Activated CD4-positive, alpha-beta memory T cell treated with anti-CD3 and anti-CD28 coated beads for 36 hours (primary cell): ENCODE data around the gene OPN1SW. TPM values are rescaled to one million over a fixed set of nuclear protein-coding genes. Genes with fewer than 3 reads are reported as not detected.

Experiments
- CTCF ChIA-PET: fragments of 350-600 bp; sonication (Branson Sonifier 250); formaldehyde crosslinking; loops from one replicate; lab custom pipeline; 2021; ENCODE audit warnings: antibody characterized with exemption, inconsistent platforms; lab: Charles Lee
- POLR2A ChIA-PET: fragments of 350-600 bp; sonication (Branson Sonifier 250); formaldehyde crosslinking; loops from one replicate; lab custom pipeline; 2021; ENCODE audit warnings: antibody characterized with exemption; lab: Charles Lee
- DNase-seq: peaks from one replicate; pipeline ENCODE4 v3.0.0-alpha.2; 2020
- H3K27ac Mint-ChIP-seq: one replicate; pipeline ENCODE4 v1.8.0; 2021; ENCODE audit warnings: mixed read lengths
- H3K27me3 Mint-ChIP-seq: one replicate; pipeline ENCODE4 v1.8.0; 2021; ENCODE audit warnings: mixed read lengths
- H3K36me3 Mint-ChIP-seq: one replicate; pipeline ENCODE4 v1.8.0; 2021; ENCODE audit warnings: mixed read lengths
- H3K4me1 Mint-ChIP-seq: one replicate; pipeline ENCODE4 v1.8.0; 2021; ENCODE audit warnings: low read depth, mixed read lengths
- H3K4me3 Mint-ChIP-seq: one replicate; pipeline ENCODE4 v1.8.0; 2021; ENCODE audit warnings: mild to moderate bottlenecking, mixed read lengths
- H3K9me3 Mint-ChIP-seq: one replicate; pipeline ENCODE4 v1.8.0; 2021; ENCODE audit warnings: mixed read lengths
- intact Hi-C: fragments of 100-400 bp; cut with micrococcal nuclease; formaldehyde crosslinking; loops from one replicate; pipeline ENCODE4 v1.15.1; 2023
- total RNA-seq, 2 experiments: library from RNA; stranded (reverse); gene quantifications; one replicate each; pipeline ENCODE4 v1.2.3, GENCODE V29; 2021

The OPN1SW gene
- total RNA-seq, 2 experiments from 2014 or later, result not detected

DNA sequence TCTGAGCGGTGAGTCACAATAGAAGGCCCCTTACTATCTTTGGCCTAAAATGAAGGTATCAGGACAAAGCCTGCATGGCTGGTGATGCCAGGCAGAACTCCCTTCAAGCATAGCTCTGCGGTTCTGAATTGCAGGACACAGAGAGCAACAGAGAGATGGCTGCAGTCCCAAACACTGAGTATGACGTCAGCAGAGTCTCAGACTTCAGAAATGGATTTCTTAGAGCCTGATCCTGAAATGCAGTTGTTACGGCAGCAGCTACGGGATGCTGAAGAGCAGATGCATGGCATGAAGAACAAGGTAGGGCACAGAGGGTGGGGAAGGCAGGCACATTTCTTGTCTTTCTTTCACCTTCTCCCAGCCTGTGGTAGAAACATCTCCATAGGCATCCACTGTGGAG lies 29.6 kb upstream of the OPN1SW start:
- no peak overlapping the region for H3K4me3 Mint-ChIP-seq
- intact Hi-C loops, result no loop called here
- H3K9me3 Mint-ChIP-seq, result no peaks in the 10 kb centered on the region
- CTCF ChIA-PET, result no interaction called here
- no peak for DNase-seq
- POLR2A ChIA-PET, result no interaction called here
- H3K27me3 Mint-ChIP-seq, result no peaks in the 10 kb centered on the region
- no peak overlapping the region for H3K27ac Mint-ChIP-seq
- no peaks in the 10 kb centered on the region for H3K36me3 Mint-ChIP-seq
- peaks cover 2% of the 10 kb centered on the region for H3K4me1 Mint-ChIP-seq

DNA sequence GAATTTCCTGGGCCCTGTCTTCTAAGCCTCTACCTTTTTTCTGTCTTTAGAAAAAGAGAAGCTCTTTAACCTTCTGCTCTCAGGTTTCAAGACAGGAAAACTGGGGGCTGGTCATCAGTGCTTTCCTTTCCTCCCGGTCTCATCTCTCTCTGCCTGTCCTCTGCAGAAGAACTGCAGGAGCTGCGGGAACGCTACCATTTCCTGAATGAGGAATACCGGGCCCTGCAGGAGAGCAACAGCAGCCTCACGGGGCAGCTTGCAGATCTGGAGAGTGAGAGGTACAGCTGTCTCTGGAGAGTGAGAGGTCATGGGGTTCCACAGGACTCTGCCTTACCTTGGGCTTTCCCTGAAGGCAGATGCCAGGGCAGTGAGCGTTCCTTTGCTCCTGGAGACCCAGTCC lies 28.9 kb upstream of the OPN1SW start:
- no peaks in the 10 kb centered on the region for H3K9me3 Mint-ChIP-seq
- no peak overlapping the region for H3K27ac Mint-ChIP-seq
- peaks cover 2% of the 10 kb centered on the region for H3K4me1 Mint-ChIP-seq
- POLR2A ChIA-PET, result no interaction called here
- no peak overlapping the region for H3K4me3 Mint-ChIP-seq
- CTCF ChIA-PET, result no interaction called here
- no peaks in the 10 kb centered on the region for H3K36me3 Mint-ChIP-seq
- intact Hi-C loops, result no loop called here
- no peaks in the 10 kb centered on the region for H3K27me3 Mint-ChIP-seq
- DNase-seq, result no peak

DNA sequence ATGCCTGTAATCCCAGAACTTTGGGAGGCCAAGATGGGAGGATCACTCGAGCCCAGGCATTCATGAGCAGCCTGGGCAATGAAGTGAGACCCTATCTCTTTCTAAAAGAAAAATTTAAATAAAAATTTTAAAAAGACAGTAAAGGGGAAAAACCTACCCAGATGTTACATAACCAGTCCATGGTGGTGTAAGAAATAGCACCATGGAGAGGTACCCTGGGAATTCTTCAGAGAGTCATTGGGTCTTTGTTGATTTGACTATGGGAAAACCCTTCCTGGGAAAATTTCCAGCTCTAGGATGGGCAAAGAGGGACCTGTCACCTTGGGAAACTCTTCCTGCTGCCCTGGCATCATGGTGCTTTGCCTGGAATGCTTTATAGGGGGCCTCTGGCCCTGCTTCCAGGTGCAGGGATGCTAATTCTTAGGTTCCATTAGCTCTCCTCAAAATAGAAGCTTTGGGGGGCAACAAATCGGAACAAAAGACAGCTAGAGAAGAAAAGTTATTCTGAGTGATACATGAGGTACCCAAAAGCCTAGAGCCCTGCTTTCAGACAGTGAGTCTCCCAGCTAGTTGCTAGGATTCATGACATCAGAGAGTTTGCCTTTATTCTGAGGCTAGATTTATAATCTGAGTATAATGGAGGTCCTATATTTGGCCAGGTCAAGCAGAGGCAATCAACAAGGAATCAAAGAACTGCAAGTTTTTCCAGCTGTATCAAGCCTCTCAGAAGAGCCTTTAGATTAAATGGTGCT lies 26.2 kb upstream of the OPN1SW start:
- Mint-ChIP-seq H3K36me3 (peaks cover 2% of the 10 kb centered on the region), H3K27ac (no peak overlapping the region), H3K27me3 (no peaks in the 10 kb centered on the region), H3K4me1 (peaks cover 2% of the 10 kb centered on the region), H3K4me3 (no peak overlapping the region), H3K9me3 (no peaks in the 10 kb centered on the region)
- intact Hi-C loops, result no loop called here
- no peak for DNase-seq
- POLR2A ChIA-PET, result interaction anchor here (0.8 kb wide), 1 partner anchor 62 kb away, joined by 3 read pairs; no protein-coding TSS in a partner anchor
- CTCF ChIA-PET, result interaction anchor here (0.7 to 1.4 kb wide), 2 partner anchors 40 to 339 kb away, joined by 3 read pairs; no protein-coding TSS in a partner anchor

DNA sequence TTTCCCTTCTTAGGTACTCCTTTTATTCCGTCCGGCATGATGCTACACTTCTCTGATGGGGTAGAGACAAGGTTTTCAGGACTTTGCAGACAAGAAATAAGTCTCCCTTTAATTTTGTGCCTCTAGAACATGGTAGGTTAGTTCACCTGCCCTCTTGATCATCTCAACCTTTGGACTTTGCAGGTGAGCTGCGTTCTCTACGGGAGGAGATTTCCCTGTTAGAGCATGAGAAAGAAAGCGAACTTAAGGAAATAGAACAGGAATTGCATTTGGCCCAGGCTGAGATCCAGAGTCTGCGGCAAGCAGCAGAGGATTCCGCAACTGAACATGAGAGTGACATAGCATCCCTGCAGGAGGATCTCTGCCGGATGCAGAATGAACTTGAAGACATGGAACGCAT lies 25.4 kb upstream of the OPN1SW start:
- ChIA-PET CTCF (no interaction called here), POLR2A (no interaction called here)
- Mint-ChIP-seq H3K27me3 (no peaks in the 10 kb centered on the region), H3K4me1 (peaks cover 2% of the 10 kb centered on the region), H3K9me3 (no peaks in the 10 kb centered on the region), H3K27ac (no peak overlapping the region), H3K36me3 (peaks cover 2% of the 10 kb centered on the region), H3K4me3 (no peak overlapping the region)
- intact Hi-C loops, result no loop called here
- no peak for DNase-seq

DNA sequence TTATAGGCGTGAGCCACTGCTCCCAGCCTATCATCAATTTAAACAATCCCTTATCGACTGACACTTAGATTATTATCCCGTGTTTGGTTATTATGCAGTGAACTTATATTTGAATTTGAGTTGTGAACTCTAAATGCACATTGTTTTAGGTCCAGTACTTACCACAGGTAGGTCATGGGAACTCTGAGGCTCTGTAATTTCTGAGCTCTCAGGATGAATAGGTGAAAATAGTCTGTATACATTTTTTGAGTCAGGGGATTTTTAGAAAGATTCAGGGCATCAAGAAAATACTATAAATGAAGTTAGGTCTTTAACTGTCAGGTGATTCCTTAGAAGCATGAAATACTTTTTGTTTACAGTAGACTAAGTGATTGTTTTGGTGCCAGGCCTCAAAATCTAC lies 25.0 kb upstream of the OPN1SW start:
- Mint-ChIP-seq H3K27ac (no peak overlapping the region), H3K4me3 (no peak overlapping the region), H3K27me3 (no peaks in the 10 kb centered on the region), H3K9me3 (no peaks in the 10 kb centered on the region), H3K4me1 (peaks cover 2% of the 10 kb centered on the region), H3K36me3 (peaks cover 2% of the 10 kb centered on the region)
- intact Hi-C loops, result no loop called here
- ChIA-PET POLR2A (interaction anchor here (1.0 kb wide), 1 partner anchor 9 kb away, joined by 3 read pairs; no protein-coding TSS in a partner anchor), CTCF (no interaction called here)
- no peak for DNase-seq

DNA sequence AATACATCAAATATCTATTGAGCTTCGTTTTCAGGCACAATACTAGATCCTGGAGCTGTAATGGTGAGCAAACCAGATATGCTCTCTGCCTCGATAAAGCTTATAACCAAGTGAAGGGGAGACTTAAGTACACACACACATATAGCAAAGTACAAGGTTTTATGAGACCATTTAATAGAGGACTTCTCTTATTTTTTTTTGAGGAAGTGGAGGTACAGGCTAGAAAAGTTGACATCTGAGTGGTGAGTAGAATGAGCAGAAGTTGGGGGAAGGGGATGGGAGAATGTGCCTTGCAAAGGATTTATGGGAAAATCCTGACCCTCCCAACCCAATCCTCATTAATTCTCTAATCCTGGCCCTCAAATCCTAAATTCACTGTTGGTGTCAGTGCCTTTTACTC lies 23.9 kb upstream of the OPN1SW start:
- peaks cover 2% of the 10 kb centered on the region for H3K4me1 Mint-ChIP-seq
- H3K4me3 Mint-ChIP-seq, result no peak overlapping the region
- POLR2A ChIA-PET, result no interaction called here
- H3K27ac Mint-ChIP-seq, result no peak overlapping the region
- CTCF ChIA-PET, result interaction anchor here (1.5 kb wide), 1 partner anchor 84 kb away, joined by 4 read pairs; no protein-coding TSS in a partner anchor
- H3K9me3 Mint-ChIP-seq, result no peaks in the 10 kb centered on the region
- no peak for DNase-seq
- intact Hi-C loops, result no loop called here
- H3K27me3 Mint-ChIP-seq, result no peaks in the 10 kb centered on the region
- H3K36me3 Mint-ChIP-seq, result peaks cover 2% of the 10 kb centered on the region

DNA sequence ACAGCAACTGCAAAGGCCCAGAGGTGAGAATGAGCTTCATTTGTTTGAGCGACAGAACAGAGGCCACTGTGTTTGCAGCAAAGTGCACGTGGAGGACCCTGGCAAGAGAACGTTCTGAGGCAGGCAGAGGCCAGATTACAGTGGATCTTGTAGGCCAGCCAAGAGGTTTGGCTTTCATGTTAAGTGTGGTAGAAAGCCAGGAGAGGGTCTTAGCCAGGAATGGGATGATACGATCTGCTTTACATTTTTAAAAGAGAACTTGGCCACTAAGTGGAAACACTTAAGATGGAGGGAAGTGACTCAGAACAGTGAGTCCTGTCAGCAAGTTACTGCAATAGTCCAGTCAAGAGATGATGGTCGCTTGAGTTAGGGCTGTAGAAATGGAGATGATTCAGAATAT lies 20.7 kb upstream of the OPN1SW start:
- H3K27ac Mint-ChIP-seq, result no peak overlapping the region
- intact Hi-C loops, result no loop called here
- peaks cover 2% of the 10 kb centered on the region for H3K4me1 Mint-ChIP-seq
- H3K9me3 Mint-ChIP-seq, result no peaks in the 10 kb centered on the region
- H3K36me3 Mint-ChIP-seq, result peaks cover 2% of the 10 kb centered on the region
- no peaks in the 10 kb centered on the region for H3K27me3 Mint-ChIP-seq
- no peak overlapping the region for H3K4me3 Mint-ChIP-seq
- DNase-seq, result no peak
- ChIA-PET POLR2A (no interaction called here), CTCF (interaction anchor here (1.0 kb wide), 1 partner anchor 14 kb away, joined by 3 read pairs; no protein-coding TSS in a partner anchor)

DNA sequence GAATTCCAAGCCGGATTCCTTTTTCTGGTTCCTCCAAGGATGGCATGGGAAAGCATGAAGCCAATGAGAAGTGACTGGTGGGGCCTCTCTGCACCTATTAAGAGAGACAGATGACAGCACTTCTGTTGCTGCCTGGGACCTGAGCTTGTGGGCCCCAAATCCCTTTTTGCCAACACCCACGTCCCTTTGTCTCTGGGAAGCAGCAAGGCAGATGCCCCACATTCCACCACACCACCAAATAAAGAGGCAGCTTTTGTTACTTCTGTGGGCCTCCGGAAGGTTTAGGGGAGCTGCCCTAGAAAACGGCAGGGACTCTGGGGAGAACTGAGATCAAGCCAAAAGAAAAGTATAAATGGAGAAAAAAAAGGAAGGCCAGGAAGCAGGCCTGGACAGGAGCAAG lies 19.5 kb upstream of the OPN1SW start:
- no peak for DNase-seq
- Mint-ChIP-seq H3K27ac (no peak overlapping the region), H3K4me1 (no peaks in the 10 kb centered on the region), H3K27me3 (no peaks in the 10 kb centered on the region), H3K4me3 (no peak overlapping the region), H3K36me3 (peaks cover 2% of the 10 kb centered on the region), H3K9me3 (no peaks in the 10 kb centered on the region)
- intact Hi-C loops, result loop anchor here (2.0 kb wide), 1 partner anchor 86 kb away; no protein-coding TSS in a partner anchor
- ChIA-PET POLR2A (no interaction called here), CTCF (interaction anchor here (0.9 to 1.0 kb wide), 2 partner anchors 69 to 86 kb away, joined by 3 read pairs; no protein-coding TSS in a partner anchor)

DNA sequence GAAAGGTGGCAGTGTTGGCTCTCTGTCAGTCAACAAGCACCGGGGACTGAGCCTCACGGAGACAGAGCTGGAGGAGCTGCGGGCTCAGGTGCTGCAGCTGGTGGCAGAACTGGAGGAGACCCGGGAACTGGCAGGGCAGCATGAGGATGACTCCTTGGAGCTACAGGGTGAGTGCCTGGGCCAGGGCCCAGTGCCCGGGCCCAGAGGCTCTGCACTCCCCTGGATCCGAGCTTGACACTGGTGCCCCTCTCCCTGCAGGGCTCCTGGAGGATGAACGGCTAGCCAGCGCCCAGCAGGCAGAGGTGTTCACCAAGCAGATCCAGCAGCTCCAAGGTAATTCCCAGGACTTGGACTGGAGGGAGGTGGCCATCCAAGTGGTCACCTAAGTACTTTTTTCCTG lies 18.8 kb upstream of the OPN1SW start:
- ChIA-PET CTCF (interaction anchor here (0.9 to 1.1 kb wide), 2 partner anchors 12 to 89 kb away, joined by 3 to 5 read pairs; no protein-coding TSS in a partner anchor), POLR2A (no interaction called here)
- intact Hi-C loops, result loop anchor here (2.0 to 5.0 kb wide), 2 partner anchors 57 to 86 kb away; partner anchors contain the start of gene CALU
- H3K4me3 Mint-ChIP-seq, result no peak overlapping the region
- H3K9me3 Mint-ChIP-seq, result no peaks in the 10 kb centered on the region
- peaks cover 2% of the 10 kb centered on the region for H3K36me3 Mint-ChIP-seq
- no peaks in the 10 kb centered on the region for H3K4me1 Mint-ChIP-seq
- DNase-seq, result no peak
- H3K27ac Mint-ChIP-seq, result no peak overlapping the region
- H3K27me3 Mint-ChIP-seq, result no peaks in the 10 kb centered on the region

DNA sequence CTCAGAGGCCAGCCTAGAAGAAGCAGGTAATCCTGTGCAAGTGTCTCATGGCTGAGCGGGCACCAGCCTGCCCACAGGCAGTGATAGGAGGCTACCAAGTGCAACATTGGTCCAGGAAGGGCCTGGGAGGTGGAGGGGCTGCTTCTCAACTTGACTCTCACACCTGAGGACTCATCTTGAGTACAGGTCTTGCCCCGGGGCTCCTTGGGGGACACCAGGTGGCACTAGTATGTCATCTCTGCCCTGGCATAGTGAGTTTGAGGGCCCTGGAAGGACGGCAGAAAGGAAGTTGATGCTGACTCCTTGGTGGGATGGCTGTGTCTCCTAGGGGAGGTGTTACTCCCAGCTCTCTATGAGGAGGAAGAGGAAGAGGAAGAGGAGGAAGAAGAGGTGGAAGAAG lies 18.4 kb upstream of the OPN1SW start:
- no peaks in the 10 kb centered on the region for H3K4me1 Mint-ChIP-seq

DNA sequence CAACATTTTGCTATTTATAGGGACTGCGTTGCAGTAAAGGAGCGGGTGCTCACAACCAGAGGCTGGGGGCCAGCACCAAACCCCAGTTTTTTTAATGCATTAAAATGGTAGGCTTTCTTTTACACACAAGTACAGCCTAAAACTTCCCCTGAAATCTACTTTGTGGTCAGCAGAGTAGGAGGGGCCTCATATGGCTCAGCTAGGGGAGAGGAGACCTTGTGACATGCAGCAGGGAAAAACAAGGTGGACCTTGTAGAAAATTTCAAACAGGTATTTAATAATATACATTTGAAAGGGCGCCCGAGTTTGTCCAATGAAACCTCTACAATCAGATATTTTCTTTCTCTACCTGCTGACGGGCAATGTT lies 17.6 kb upstream of the OPN1SW start:
- POLR2A ChIA-PET, result no interaction called here
- no peak for DNase-seq
- Mint-ChIP-seq H3K9me3 (no peaks in the 10 kb centered on the region), H3K27me3 (no peaks in the 10 kb centered on the region), H3K27ac (no peak overlapping the region), H3K4me1 (no peaks in the 10 kb centered on the region), H3K36me3 (peaks cover 2% of the 10 kb centered on the region), H3K4me3 (no peak overlapping the region)
- CTCF ChIA-PET, result interaction anchor here (0.6 kb wide), 1 partner anchor 394 kb away, joined by 3 read pairs; no protein-coding TSS in a partner anchor
- intact Hi-C loops, result loop anchor here (5.0 kb wide), 1 partner anchor 56 kb away; the partner anchor contains the start of gene CALU

More for the DNA sequence above, 18.4 kb upstream of the OPN1SW start:
- ChIA-PET CTCF (interaction anchor here (0.9 to 1.1 kb wide), 2 partner anchors 12 to 90 kb away, joined by 3 to 5 read pairs; no protein-coding TSS in a partner anchor), POLR2A (no interaction called here)
- H3K27me3 Mint-ChIP-seq, result no peaks in the 10 kb centered on the region
- H3K4me3 Mint-ChIP-seq, result no peak overlapping the region
- no peaks in the 10 kb centered on the region for H3K9me3 Mint-ChIP-seq
- intact Hi-C loops, result loop anchor here (2.0 to 5.0 kb wide), 2 partner anchors 57 to 87 kb away; partner anchors contain the start of gene CALU
- peak; percentile 46 for DNase-seq
- H3K27ac Mint-ChIP-seq, result no peak overlapping the region
- peaks cover 2% of the 10 kb centered on the region for H3K36me3 Mint-ChIP-seq

DNA sequence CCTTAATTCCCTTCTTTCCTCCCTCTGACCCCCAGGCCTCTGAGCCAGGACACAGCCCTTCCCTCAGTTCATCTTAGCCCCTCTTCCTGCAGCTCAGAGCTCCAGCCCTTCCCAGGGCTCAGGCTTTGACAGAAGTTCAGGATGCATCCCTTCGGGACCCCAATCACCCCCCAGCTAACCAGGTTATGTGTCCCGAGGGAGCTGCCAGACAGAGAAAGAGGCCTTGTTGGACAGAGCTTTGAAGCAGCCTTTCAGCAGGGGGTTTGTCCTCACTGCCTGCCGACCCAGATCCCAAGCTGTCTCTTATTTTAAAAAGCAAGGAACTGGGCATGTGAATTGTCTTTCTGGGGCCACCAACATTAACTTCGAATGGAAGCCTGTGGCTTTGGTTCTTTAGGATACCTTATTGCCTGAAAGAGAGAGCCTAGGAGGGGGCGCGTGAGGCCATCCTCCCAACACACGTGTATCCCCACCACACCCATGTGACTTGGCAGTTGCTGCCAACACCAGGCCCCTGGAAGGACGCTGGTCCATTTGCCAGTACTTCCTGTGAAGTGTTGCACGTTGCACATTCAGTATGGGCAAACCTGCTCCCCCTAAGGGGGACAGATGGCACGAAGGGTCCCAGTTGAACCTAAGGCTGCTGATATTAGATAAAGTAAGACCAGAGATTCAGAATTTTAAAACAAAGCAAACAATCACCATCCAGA lies 17.0 kb upstream of the OPN1SW start:
- no peaks in the 10 kb centered on the region for H3K4me1 Mint-ChIP-seq
- peaks cover 2% of the 10 kb centered on the region for H3K36me3 Mint-ChIP-seq
- ChIA-PET POLR2A (no interaction called here), CTCF (no interaction called here)
- no peaks in the 10 kb centered on the region for H3K27me3 Mint-ChIP-seq
- H3K4me3 Mint-ChIP-seq, result peak overlapping the region; percentile 20
- DNase-seq, result no peak
- H3K9me3 Mint-ChIP-seq, result no peaks in the 10 kb centered on the region
- intact Hi-C loops, result loop anchor here (5.0 kb wide), 1 partner anchor 55 kb away; the partner anchor contains the start of gene CALU
- no peak overlapping the region for H3K27ac Mint-ChIP-seq
